GM12878 (cell line): ENCODE measurements around the gene NSFL1C. TPM values are rescaled to one million over a fixed set of nuclear protein-coding genes. Genes with fewer than 3 reads are reported as not detected.

Experiments
- ATAC-seq: fragments of 200-7000 bp; cut with Tn5 transposase; 3 replicates; pipeline ENCODE4 v1.9.1; 2020; ENCODE audit warnings: mild to moderate bottlenecking, moderate library complexity
- BruUV-seq: library from RNA; stranded (reverse); fragments of 400-500 nt; replicated peaks from 2 replicates; lab custom pipeline; 2021; lab: Mats Ljungman, UMichigan
- CTCF ChIA-PET: fragments of 300-600 bp; sonication (Branson Sonifier 250); formaldehyde crosslinking; extraction: SDS; loops from one replicate; lab custom pipeline; 2021; ENCODE audit warnings: inconsistent platforms; lab: Yijun Ruan, JAX
- POLR2A ChIA-PET: fragments of 350-600 bp; formaldehyde crosslinking; extraction: SDS; loops from one replicate; lab custom pipeline; 2021; ENCODE audit warnings: inconsistent platforms; lab: Charles Lee
- RAD21 ChIA-PET: fragments of 300-600 bp; sonication (Branson Sonifier 250); formaldehyde crosslinking; loops from one replicate; lab custom pipeline; 2023; ENCODE audit warnings: antibody characterized with exemption; ENCODE audit not compliant: unreplicated experiment; lab: Charles Lee
- SMC1A ChIA-PET: fragments of 300-600 bp; sonication (Branson Sonifier 250); formaldehyde crosslinking; loops from one replicate; lab custom pipeline; 2023; ENCODE audit not compliant: unreplicated experiment, uncharacterized antibody; lab: Charles Lee
- DNase-seq: peaks from one replicate; pipeline ENCODE4 v3.0.0-alpha.2; 2011; ENCODE audit warnings: low read depth, low spot score
- FAIRE-seq: peaks from 3 replicates; lab custom pipeline; 2011; peaks lifted over from hg19 to GRCh38; lab: Jason Lieb, UNC
- H2AFZ ChIP-seq: 2 replicates; pipeline ENCODE4 v1.6.0; 2011; ENCODE audit warnings: low read depth, low read length, control low read depth; ENCODE audit not compliant: control insufficient read depth
- H3K27ac ChIP-seq: 2 replicates; pipeline ENCODE4 v1.5.1; 2011; ENCODE audit warnings: control low read depth; ENCODE audit not compliant: control insufficient read depth, insufficient read depth
- H3K27me3 ChIP-seq, 2 experiments: replicated peaks in 1 of 2; 2 replicates each; pipeline versions ENCODE4 v1.6.0 to v1.6.1; 2011; ENCODE audit warnings: low read length in 1 of 2; ENCODE audit not compliant: control insufficient read depth in 2 of 2, insufficient read depth in 2 of 2
- H3K36me3 ChIP-seq, 2 experiments: 2 replicates each; pipeline ENCODE4 v1.5.1; 2011; ENCODE audit warnings: low read length in 1 of 2; ENCODE audit not compliant: control insufficient read depth in 2 of 2, insufficient read depth in 2 of 2
- H3K4me1 ChIP-seq: 2 replicates; pipeline ENCODE4 v1.6.1; 2011; ENCODE audit warnings: mild to moderate bottlenecking, low read length, moderate library complexity, mixed read lengths; ENCODE audit not compliant: control insufficient read depth, insufficient read depth
- H3K4me2 ChIP-seq: 2 replicates; pipeline ENCODE4 v1.6.0; 2011; ENCODE audit warnings: control low read depth; ENCODE audit not compliant: control insufficient read depth, insufficient read depth
- H3K4me3 ChIP-seq: fragments of 200-600 bp; sonication (generic); 2 replicates; pipeline ENCODE4 v1.5.1; 2016
- H3K79me2 ChIP-seq: 2 replicates; pipeline ENCODE4 v1.6.0; 2011; ENCODE audit warnings: low read length; ENCODE audit not compliant: control insufficient read depth, insufficient read depth
- H3K9ac ChIP-seq: 2 replicates; pipeline ENCODE4 v1.8.0; 2011; ENCODE audit warnings: low read length, control low read depth, mixed read lengths; ENCODE audit not compliant: control insufficient read depth, insufficient read depth
- H3K9me3 ChIP-seq: replicated peaks from 3 replicates; pipeline ENCODE4 v1.5.1; 2011; ENCODE audit warnings: mild to moderate bottlenecking, low read length; ENCODE audit not compliant: control insufficient read depth, insufficient read depth
- H4K20me1 ChIP-seq: 2 replicates; pipeline ENCODE4 v1.6.0; 2011; ENCODE audit not compliant: control insufficient read depth, insufficient read depth
- CREB1 ChIP-seq: IDR thresholded peaks from 2 replicates; pipeline ENCODE4 v1.6.1; 2012; ENCODE audit warnings: low read depth, mild to moderate bottlenecking, inconsistent platforms
- MEF2A ChIP-seq: IDR thresholded peaks from 2 replicates; pipeline ENCODE4 v1.6.1; 2011; ENCODE audit warnings: low read depth, mild to moderate bottlenecking, low read length, moderate library complexity; ENCODE audit not compliant: insufficient read depth
- SIN3A ChIP-seq: IDR thresholded peaks from 2 replicates; pipeline ENCODE4 v1.6.1; 2012; ENCODE audit warnings: low read depth, low read length, improper control_type of control experiment
- SKIL ChIP-seq: fragments of 450-650 bp; IDR thresholded peaks from 2 replicates; pipeline ENCODE4 v1.6.1; 2017; ENCODE audit warnings: mild to moderate bottlenecking, low read depth, inconsistent platforms; ENCODE audit not compliant: poor library complexity, severe bottlenecking
- YBX1 ChIP-seq: fragments of 450-650 bp; IDR thresholded peaks from 2 replicates; pipeline ENCODE4 v1.6.1; 2016; ENCODE audit warnings: antibody characterized with exemption
- ZNF207 ChIP-seq: fragments of 450-650 bp; IDR thresholded peaks from 2 replicates; pipeline ENCODE4 v1.6.1; 2014; ENCODE audit warnings: antibody characterized with exemption, mild to moderate bottlenecking, borderline replicate concordance
- ZNF384 ChIP-seq: IDR thresholded peaks from 2 replicates; pipeline ENCODE4 v1.6.1; 2012; ENCODE audit warnings: low read depth, mild to moderate bottlenecking, low read length, improper control_type of control experiment, borderline replicate concordance
- whole genome bisulfite sequencing: methylation state at CpG from one replicate; pipeline ENCODE4 v1.1.6; 2016; ENCODE audit warnings: low lambda C conversion rate; ENCODE audit not compliant: insufficient replicate concordance, insufficient coverage; ENCODE audit errors: missing lambda C conversion rate; 5-methylcytosine and 5-hydroxymethylcytosine counted together
- in situ Hi-C: fragments of 300-500 bp; cut with MboI; formaldehyde crosslinking; loops from 9 replicates; pipeline ENCODE4 v1.14.3; 2018; ENCODE audit warnings: mixed read lengths
- intact Hi-C: fragments of 100-400 bp; cut with micrococcal nuclease; formaldehyde crosslinking; loops from one replicate; pipeline ENCODE4 v1.14.2; 2022; ENCODE audit not compliant: unreplicated experiment
- polyA plus RNA-seq, 11 experiments: library from polyadenylated mRNA; depleted of rRNA in 4 of 11; unstranded in 6 of 11; stranded (reverse) in 5 of 11; fragments of >200 nt; fragmentation: Nextera tagmentation in 4 of 11; fragmentation: Illumina TruSeq in 1 of 11; extraction: Ambion mirVana in 4 of 11; extraction: Trizol in 1 of 11; gene quantifications; 1 replicate in 1 of 11; 2 replicates in 10 of 11; pipeline versions ENCODE4 v1.2.1 to v1.2.3, GENCODE V29; 2011 to 2016; ENCODE audit warnings: inconsistent platforms in 2 of 11, missing spikeins in 2 of 11, low read depth in 1 of 11
- total RNA-seq, 4 experiments: library from RNA; depleted of rRNA in 3 of 4; stranded (reverse); fragments of >200 nt in 3 of 4; fragmentation: Illumina TruSeq in 1 of 4; extraction: Trizol in 1 of 4; gene quantifications; 2 replicates each; pipeline versions ENCODE4 v1.2.1 to v1.2.3, GENCODE V29; 2013 to 2021

The NSFL1C gene
- total and polyA plus RNA-seq, 10 of the 15 experiments (the other 5 are each of a cell fraction or from before 2014, with no cell fraction given): 21.5 to 100 (median 38.1) TPM

- Histone ChIP-seq H3K79me2 (peaks cover 6% of the 10 kb centered on the region), H3K4me1 (peaks cover 17% of the 10 kb centered on the region), H3K4me2 (no peak overlapping the region), H3K9me3 (no peaks in the 10 kb centered on the region), H3K36me3 (peaks cover 4 to 22% of the 10 kb centered on the region in 2 experiments; a peak in 3 of 4 replicates), H3K27me3 (no peaks in the 10 kb centered on the region), H4K20me1 (peaks cover 6% of the 10 kb centered on the region), H3K9ac (no peak overlapping the region), H3K27ac (no peak overlapping the region), H3K4me3 (no peak overlapping the region), H2AFZ (no peak overlapping the region)
- ATAC-seq: no peak
- intact Hi-C loops (no loop called here), in situ Hi-C loops (no loop called here)
- CTCF ChIA-PET: interaction anchor here (0.8 to 2.1 kb wide), 4 partner anchors 10 to 146 kb away, joined by 3 to 8 read pairs (median 3); no protein-coding TSS in a partner anchor
- no TSS peak for BruUV-seq
- RAD21 ChIA-PET: no interaction called here
- no peak for TF ChIP-seq SKIL
- TF ChIP-seq ZNF207: no peak
- TF ChIP-seq MEF2A: no peak
- no peak for FAIRE-seq
- 100% methylated on average over 2 of the region's 2 CpGs for WGBS
- SMC1A ChIA-PET: interaction anchor here (1.0 to 1.8 kb wide), 3 partner anchors 9 to 69 kb away, joined by 3 to 6 read pairs (median 4); no protein-coding TSS in a partner anchor
- POLR2A ChIA-PET: no interaction called here
- DNase-seq: no peak
Measured at GRCh38 chr20:1460275-1460674, 6.4 kb downstream of the NSFL1C start.

DNA sequence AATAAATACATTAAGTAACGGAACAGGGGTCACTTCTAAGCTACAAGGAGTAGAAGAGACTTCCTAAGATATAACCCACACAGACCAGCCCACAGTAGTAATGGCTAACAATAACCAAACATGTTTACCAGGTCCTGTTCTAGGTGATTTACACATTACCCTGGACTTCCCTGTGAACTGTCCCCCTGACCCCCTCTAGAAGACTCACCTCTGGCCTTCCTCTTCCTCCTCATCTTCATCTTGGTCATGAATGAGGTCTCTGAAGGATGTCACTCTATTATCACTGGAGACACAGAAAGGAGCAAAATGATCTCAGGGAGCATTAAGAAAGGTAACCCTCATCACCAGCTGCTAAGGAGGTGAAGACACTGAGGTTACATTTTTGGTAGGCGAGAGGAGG lies 8.7 kb downstream of the NSFL1C start:
- Histone ChIP-seq H3K4me1 (peaks cover 2% of the 10 kb centered on the region; the same call in 1 of the 2 replicates), H3K36me3 (peaks cover 8 to 30% of the 10 kb centered on the region in 2 experiments)
- in situ Hi-C loops: no loop called here
- TF ChIP-seq ZNF384 (no peak), SIN3A (no peak), YBX1 (no peak), CREB1 (no peak)
- TF ChIP-seq, all 136 proteins: peak for 0
- Histone ChIP-seq H3K9ac (no peak overlapping the region), H3K27me3 (no peaks in the 10 kb centered on the region), H4K20me1 (no peaks in the 10 kb centered on the region; the same call in 1 of the 2 replicates), H3K4me2 (no peak overlapping the region), H3K27ac (no peak overlapping the region), H2AFZ (no peak overlapping the region), H3K9me3 (no peaks in the 10 kb centered on the region), H3K4me3 (no peak overlapping the region), H3K79me2 (no peaks in the 10 kb centered on the region; the same call in 1 of the 2 replicates)
- no peak for DNase-seq
- POLR2A ChIA-PET: no interaction called here
- no peak for FAIRE-seq
- BruUV-seq: no TSS peak
- RAD21 ChIA-PET: no interaction called here
- intact Hi-C loops: no loop called here
- WGBS: 96% methylated on average over 2 of the region's 2 CpGs
- no peak for ATAC-seq
- SMC1A ChIA-PET: interaction anchor here (0.7 to 1.6 kb wide), 2 partner anchors 46 to 136 kb away, joined by 3 to 5 read pairs; no protein-coding TSS in a partner anchor
- CTCF ChIA-PET: interaction anchor here (0.5 to 2.0 kb wide), 3 partner anchors 10 to 19 kb away, joined by 4 to 8 read pairs (median 5); no protein-coding TSS in a partner anchor
